Effector CD4-positive, alpha-beta T cell (primary cell): Measurements from ENCODE around the gene NBAS.

ENCODE experiments used
- DNase-seq: peaks from one replicate; pipeline ENCODE4 v3.0.0-alpha.2; 2020

Gene NBAS

DNA sequence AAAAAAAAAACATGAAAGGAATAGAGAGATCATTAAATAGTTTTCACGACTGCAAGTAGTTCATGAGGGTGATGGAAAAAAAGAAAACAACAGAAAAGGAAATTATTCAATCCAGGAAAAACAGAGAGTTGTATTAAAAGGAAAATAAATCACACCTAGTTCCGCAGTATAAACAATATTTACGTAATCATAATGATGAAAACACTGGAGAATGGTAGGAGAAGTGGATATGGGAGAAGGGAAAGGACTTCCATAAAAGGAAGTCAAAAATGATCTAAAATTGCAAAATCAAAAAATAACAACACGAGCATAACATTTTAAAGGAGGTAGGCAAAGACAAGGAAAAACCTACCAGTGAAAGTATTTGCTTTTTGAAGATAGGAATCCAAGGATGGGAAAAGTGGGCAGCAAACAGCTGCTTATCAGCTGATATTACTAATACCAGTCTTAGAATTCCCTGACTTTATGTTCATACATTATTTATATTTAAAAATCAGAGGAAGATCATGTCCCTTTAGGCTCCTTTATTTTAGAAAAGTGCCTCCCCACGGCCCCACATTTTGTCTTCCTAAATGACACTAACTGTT lies 160.8 kb downstream of the NBAS start:
- DNase-seq = no peak

DNA sequence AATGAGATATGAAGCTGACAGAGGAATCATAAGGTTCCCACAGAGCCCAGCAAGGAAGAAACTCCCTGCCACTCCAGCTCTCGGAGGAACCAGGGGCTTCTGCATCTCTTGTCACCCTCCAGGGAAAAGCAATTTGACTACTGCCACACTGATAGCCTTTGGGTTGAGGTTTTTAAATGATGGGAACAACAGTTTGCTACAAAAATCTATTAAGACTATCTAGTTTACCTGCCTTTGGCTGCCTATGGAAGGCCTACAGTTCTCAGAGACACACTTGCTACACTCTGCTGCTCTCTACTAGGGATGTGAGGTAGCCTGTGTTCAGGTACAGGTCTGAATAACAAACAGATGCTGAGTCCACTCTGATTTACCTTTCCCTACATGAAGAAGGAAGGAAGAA lies 161.9 kb downstream of the NBAS start:
- no peak for DNase-seq

DNA sequence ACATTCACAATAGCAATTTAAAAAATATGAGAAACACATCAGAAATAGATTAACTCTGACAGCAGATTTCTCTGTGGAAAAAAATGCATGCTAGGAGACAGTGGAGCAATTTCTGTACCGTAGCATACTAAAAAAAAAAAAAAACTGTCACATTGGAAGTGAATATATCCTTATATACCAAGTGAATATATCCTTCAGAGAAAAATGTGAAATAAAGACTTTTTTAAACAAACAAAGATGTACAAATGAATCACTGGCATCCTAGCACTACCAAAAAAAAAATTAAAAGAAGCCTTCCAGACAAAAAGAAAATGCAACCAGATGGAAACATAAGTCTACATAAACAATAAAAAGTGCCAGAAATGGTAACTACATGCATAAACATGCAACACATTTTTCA lies 169.4 kb downstream of the NBAS start:
- DNase-seq = no peak

DNA sequence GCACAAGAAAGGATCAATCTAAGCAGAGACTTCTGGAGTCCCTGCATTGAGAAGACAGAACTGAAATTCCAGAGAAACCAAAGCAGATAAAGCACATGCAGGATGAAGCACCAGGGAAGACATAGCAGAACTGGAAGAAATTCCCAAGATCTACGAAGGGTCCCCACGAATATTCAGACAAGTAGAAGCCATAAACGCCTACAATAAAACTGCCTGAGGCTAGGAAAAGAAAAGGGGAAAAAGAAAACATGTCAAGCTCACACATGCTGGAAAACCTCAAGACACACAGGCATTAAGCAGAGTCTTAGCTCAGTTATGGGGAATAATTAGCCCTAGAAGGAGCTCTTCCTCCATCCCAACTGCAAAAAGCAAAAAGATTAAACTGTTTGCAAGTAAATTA lies 171.2 kb downstream of the NBAS start:
- no peak for DNase-seq

GRCh38 chr2:15389326-15389700 lies 171.8 kb downstream of the NBAS start:
- DNase-seq = no peak

- DNase-seq = no peak
Observed at GRCh38 chr2:15388406-15389325, 172.5 kb downstream of the NBAS start.

- DNase-seq = no peak
Observed at GRCh38 chr2:15385184-15385583, 175.9 kb downstream of the NBAS start.

GRCh38 chr2:15383695-15384350 lies 177.3 kb downstream of the NBAS start:
- DNase-seq = no peak

DNA sequence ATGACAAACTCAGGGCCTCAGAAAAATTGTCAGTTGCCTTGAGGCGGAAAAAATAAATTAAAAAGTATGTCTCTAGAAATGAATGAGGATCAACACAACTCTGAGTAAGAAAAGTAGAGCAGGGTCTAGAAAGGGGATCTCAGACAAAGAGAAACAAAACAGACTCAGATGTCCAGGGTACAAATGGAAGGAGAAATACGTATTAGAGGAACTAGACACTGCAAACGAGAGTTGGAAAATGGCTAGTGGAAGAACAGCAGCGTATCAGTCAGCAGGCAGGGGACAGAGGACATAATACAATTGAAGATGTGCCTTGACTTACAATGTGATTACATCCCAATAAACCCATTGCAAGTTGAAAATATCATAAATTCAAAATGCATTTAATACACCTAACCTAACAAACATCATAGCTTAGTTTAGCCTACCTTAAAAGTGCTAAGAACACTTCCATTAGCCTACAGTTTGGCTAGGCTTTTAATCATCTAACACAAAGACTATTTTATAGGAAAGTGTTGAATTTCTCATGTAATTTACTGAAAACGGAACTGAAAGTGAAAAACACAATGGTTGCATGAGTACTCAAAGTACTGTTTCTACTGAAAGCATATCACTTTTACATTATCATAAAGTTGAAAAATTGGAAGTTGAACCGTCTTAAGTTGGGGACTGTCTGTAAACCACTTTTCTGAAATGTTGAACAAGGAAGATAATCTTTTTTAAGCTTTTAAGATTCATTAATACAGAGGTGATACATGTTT lies 182.8 kb downstream of the NBAS start:
- no peak for DNase-seq

DNA sequence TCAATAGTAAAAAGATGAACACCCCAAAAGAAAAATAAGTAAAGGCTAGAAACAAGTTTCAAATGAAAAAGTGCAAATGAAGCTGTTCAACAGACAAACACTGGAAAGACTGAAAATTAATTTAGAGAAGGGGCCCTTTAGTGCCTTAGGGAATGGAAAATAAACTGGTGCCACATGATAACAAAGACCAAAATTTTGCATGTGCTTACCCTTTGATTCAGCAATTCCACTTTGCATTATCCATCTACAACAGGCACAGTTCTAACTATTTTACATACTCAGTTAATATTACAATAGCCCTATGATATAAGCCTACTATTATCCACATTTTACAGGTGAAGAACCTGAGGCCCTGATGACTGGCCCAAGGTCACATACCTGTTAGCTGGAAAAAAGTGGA lies 183.9 kb downstream of the NBAS start:
- no peak for DNase-seq

GRCh38 chr2:15372019-15372418 lies 189.1 kb downstream of the NBAS start:
- DNase-seq = no peak

- no peak for DNase-seq
Observed at GRCh38 chr2:15369129-15369528, 192.0 kb downstream of the NBAS start.

GRCh38 chr2:15367715-15368114 lies 193.4 kb downstream of the NBAS start:
- no peak for DNase-seq

DNA sequence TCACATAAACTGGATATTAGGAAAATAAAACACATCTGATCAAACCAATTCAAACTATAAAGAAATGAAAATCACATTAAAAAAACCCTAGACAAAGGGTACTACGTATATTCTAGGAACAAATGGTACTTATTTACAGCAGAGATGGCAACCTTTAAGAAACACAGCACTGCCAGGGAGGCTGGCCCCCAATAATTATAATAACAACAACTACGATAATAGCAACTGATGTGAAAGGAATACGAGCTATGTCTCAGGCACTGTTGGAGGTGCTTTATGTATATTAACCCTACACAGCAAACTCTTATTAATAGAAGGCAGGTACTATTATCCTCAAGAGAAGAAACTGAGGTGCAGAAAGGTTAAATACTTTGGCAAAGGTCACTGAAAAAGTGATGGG lies 193.9 kb downstream of the NBAS start:
- no peak for DNase-seq

GRCh38 chr2:15365411-15365810 lies 195.7 kb downstream of the NBAS start:
- DNase-seq = no peak

DNA sequence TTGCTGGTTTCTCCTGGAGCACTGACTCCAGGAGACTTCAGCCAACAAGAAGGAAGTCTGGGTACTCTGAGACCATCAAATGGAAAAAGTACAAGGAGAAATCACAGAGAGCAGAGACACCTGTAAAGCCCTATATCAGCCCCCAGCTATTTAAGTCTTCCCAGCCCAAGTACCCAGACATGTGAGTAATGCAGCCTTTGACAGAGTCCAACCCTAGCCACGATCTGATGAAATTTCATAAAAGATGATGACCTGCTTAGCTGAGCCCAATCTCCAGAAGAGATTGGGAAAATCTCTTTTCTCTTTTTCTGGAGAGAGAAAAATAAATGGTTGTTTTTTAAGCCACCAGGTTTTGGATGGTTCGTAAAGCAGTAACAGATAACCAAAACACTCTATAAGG lies 196.6 kb downstream of the NBAS start:
- no peak for DNase-seq

GRCh38 chr2:15363734-15364133 lies 197.4 kb downstream of the NBAS start:
- DNase-seq = no peak

GRCh38 chr2:15363142-15363541 lies 198.0 kb downstream of the NBAS start:
- no peak for DNase-seq

DNA sequence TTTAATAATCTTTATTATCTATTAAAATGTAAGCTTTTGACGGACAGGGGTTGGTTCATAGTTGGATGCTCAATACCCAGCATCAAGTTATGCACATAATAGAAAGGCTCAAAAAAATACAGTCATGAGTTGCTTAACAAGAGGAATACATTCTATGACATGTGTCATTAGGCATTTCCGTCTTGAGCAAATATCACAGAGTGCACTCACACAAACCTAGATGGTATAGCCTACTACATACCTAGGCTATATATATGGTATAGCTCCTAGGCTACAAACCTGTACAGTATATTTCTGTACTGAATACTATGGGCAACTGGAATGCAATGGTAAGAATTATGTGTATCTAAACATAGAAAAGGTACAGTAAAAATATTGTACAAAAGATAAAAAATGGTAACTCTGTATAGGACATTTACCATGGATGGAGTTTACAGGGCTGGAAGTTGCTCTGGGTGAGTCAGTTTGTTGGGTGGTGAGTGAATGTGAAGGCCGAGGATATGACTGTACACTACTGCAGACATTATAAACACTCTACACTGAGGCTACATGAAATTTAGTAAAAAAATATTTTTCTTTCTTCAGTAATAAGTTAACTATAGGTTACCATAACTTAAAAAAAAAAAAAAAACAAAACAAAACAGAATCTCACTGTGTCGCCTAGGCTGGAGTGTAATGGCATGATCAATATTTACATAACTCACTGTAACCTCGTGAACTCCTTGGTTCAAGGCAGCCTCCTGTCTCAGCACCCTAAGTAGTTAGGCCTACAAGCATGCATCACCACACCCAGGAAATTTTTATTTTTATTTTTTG lies 201.2 kb downstream of the NBAS start:
- no peak for DNase-seq

DNA sequence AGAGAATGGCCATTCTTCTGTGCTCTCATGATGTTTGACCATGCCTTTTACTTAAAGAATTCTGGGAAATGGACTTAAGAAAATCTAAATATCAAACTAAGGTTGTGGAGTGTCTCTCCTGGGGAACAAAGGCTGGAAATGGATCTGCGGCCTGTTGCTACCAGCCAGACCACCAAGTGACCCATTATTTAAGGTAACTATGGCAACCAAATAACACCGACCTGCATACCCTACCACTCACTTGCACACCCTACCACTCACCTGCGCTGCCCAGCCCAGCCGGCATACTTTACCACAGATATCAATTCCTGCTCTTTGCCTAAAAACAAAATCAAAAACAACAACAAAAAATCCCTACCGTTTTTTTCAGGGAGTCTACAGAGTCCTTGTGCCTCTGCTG lies 203.2 kb downstream of the NBAS start:
- DNase-seq = no peak

DNA sequence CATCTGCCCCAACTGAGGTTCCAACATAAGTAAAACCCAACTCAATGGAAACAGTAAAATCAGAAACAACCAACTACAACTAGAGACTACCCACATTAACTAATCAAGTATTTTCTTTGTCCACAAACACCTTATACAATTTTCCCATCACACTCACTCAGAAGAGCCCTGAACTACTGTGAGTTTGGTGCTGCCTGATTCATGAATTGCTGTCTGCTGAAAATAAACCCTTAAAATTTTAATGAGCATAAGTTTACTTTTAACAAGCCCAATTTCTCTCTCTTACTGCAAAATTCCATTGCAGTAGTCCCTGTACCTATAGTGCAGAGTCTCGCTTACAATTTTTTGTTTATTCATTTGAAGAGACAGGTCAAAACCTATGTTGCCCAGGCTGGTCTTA lies 203.9 kb downstream of the NBAS start:
- no peak for DNase-seq

DNA sequence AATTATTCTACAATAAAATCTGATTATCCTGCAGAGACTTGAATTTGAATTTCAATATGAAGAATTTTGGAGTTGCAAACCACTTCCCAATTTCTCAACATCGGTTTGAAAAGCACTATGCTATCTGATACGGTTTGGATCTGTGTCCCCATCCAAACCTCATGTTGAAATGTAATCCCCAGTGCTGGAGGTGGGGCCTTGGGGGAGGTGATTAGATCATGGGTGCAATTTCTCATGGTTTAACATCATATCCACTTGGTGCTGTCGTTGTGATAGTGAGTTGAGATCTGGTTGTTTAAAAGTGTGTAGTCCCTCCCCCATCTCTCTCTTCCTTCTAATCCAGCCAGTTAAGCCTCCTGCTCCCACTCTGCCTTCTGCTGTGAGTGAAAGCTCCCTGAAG lies 205.7 kb downstream of the NBAS start:
- DNase-seq = no peak
